WERI-Rb-1 (cell line): ENCODE data around the gene KISS1.

Experiments used
- DNase-seq: peaks from one replicate; pipeline ENCODE4 v3.0.0-alpha.2; 2020
- H3K27ac ChIP-seq: fragments of 250-450 bp; sonication (Bioruptor Pico); 2 replicates; pipeline ENCODE4 v1.5.1; 2020; ENCODE audit warnings: mild to moderate bottlenecking, moderate library complexity
- H3K27me3 ChIP-seq: fragments of 250-450 bp; sonication (Bioruptor Pico); 2 replicates; pipeline ENCODE4 v1.5.1; 2021; ENCODE audit warnings: mild to moderate bottlenecking, low read depth, moderate library complexity; ENCODE audit not compliant: insufficient read depth, severe bottlenecking
- H3K36me3 ChIP-seq: fragments of 250-450 bp; sonication (Bioruptor Pico); 2 replicates; pipeline ENCODE4 v1.5.1; 2020; ENCODE audit warnings: mild to moderate bottlenecking, moderate library complexity
- H3K4me3 ChIP-seq: 2 replicates; pipeline ENCODE4 v1.5.1; 2011; ENCODE audit warnings: low read depth, mild to moderate bottlenecking, control low read depth, low read length
- H3K9me3 ChIP-seq: fragments of 250-450 bp; sonication (Bioruptor Pico); 2 replicates; pipeline ENCODE4 v1.5.1; 2021; ENCODE audit warnings: mild to moderate bottlenecking, moderate library complexity; ENCODE audit not compliant: severe bottlenecking
- CTCF ChIP-seq: IDR thresholded peaks from 2 replicates; pipeline ENCODE4 v1.5.1; 2011; ENCODE audit warnings: low read depth, mild to moderate bottlenecking, control low read depth, inconsistent platforms, low read length

The KISS1 gene

GRCh38 chr1:204170494-204171155 lies 25.7 kb downstream of the KISS1 start:
- Histone ChIP-seq H3K9me3 (peaks cover 38% of the 10 kb centered on the region), H3K4me3 (no peak overlapping the region), H3K36me3 (no peaks in the 10 kb centered on the region), H3K27me3 (no peaks in the 10 kb centered on the region), H3K27ac (no peak overlapping the region)
- TF ChIP-seq CTCF: no peak
- DNase-seq: no peak

- DNase-seq: no peak
- Histone ChIP-seq H3K27me3 (no peaks in the 10 kb centered on the region), H3K36me3 (no peaks in the 10 kb centered on the region), H3K4me3 (no peak overlapping the region), H3K27ac (no peak overlapping the region), H3K9me3 (peaks cover 38% of the 10 kb centered on the region)
- no peak for TF ChIP-seq CTCF
Measured at GRCh38 chr1:204169858-204170257, 26.4 kb downstream of the KISS1 start.

GRCh38 chr1:204167730-204168129 lies 28.6 kb downstream of the KISS1 start:
- H3K36me3 ChIP-seq: no peaks in the 10 kb centered on the region
- no peak for TF ChIP-seq CTCF

GRCh38 chr1:204166219-204166618 lies 30.1 kb downstream of the KISS1 start, which contains the start of gene REN:
Gene REN (minus strand): TSS chr1:204166337. CDS start chr1:204166293, 44 bp downstream.
- no peak within 1 kb of the TSS for H3K27ac ChIP-seq
- TF ChIP-seq CTCF: no peak
- no peak within 1 kb of the TSS for H3K4me3 ChIP-seq
- no peaks in the 10 kb centered on the region for H3K36me3 ChIP-seq
- no peaks in the 10 kb centered on the region for H3K27me3 ChIP-seq
- H3K9me3 ChIP-seq: peaks cover 33% of the 10 kb centered on the region
- no peak for DNase-seq

More at GRCh38 chr1:204167730-204168129, 28.6 kb downstream of the KISS1 start:
- H3K9me3 ChIP-seq: peaks cover 38% of the 10 kb centered on the region
- no peaks in the 10 kb centered on the region for H3K27me3 ChIP-seq
- no peak overlapping the region for H3K27ac ChIP-seq
- no peak overlapping the region for H3K4me3 ChIP-seq
- no peak for DNase-seq

- H3K4me3 ChIP-seq: no peak overlapping the region
- DNase-seq: peak; percentile 97
- H3K27me3 ChIP-seq: no peaks in the 10 kb centered on the region
- H3K9me3 ChIP-seq: peaks cover 3% of the 10 kb centered on the region
- TF ChIP-seq CTCF: peak; percentile 100
- no peaks in the 10 kb centered on the region for H3K36me3 ChIP-seq
- no peak overlapping the region for H3K27ac ChIP-seq
Measured at GRCh38 chr1:204162494-204163074, 33.7 kb downstream of the KISS1 start.
